SK-N-MC (cell line): ENCODE measurements around the gene EFCAB12.

Experiments used
- DNase-seq: peaks from one replicate; pipeline ENCODE4 v3.0.0-alpha.2; 2011; ENCODE audit warnings: low read depth, low spot score
- H3K27ac ChIP-seq: fragments of 200-600 bp; sonication (generic); 2 replicates; pipeline ENCODE4 v1.5.1; 2016; ENCODE audit warnings: mixed run types
- H3K36me3 ChIP-seq: fragments of 200-600 bp; sonication (generic); 2 replicates; pipeline ENCODE4 v1.6.1; 2017; ENCODE audit warnings: antibody characterized with exemption, low read length, mixed read lengths; ENCODE audit not compliant: insufficient read depth
- H3K4me3 ChIP-seq: fragments of 200-600 bp; sonication (generic); 2 replicates; pipeline ENCODE4 v1.5.1; 2016
- H3K9ac ChIP-seq: fragments of 200-600 bp; sonication (generic); 2 replicates; pipeline ENCODE4 v1.8.0; 2017; ENCODE audit warnings: mixed run types, mixed read lengths; ENCODE audit not compliant: insufficient read length
- H3K9me3 ChIP-seq: fragments of 200-600 bp; sonication (generic); 2 replicates; pipeline ENCODE4 v1.6.1; 2017; ENCODE audit warnings: low read depth, mild to moderate bottlenecking, antibody characterized with exemption, low read length, moderate library complexity, mixed read lengths
- EZH2 ChIP-seq: fragments of 200-600 bp; sonication (generic); IDR thresholded peaks from one replicate; pipeline ENCODE4 v1.6.1; 2017; ENCODE audit warnings: antibody characterized with exemption
- FOXP2 ChIP-seq: optimal IDR thresholded peaks from 2 replicates; pipeline ENCODE3; 2011; ENCODE audit warnings: mild to moderate bottlenecking, moderate library complexity; ENCODE audit not compliant: insufficient read depth; ENCODE audit errors: extremely low read length, control extremely low read depth
- POLR2AphosphoS5 ChIP-seq: IDR thresholded peaks from 2 replicates; pipeline ENCODE4 v1.6.1; 2012; ENCODE audit warnings: mild to moderate bottlenecking, low read depth, low read length, borderline replicate concordance

Gene EFCAB12

DNA sequence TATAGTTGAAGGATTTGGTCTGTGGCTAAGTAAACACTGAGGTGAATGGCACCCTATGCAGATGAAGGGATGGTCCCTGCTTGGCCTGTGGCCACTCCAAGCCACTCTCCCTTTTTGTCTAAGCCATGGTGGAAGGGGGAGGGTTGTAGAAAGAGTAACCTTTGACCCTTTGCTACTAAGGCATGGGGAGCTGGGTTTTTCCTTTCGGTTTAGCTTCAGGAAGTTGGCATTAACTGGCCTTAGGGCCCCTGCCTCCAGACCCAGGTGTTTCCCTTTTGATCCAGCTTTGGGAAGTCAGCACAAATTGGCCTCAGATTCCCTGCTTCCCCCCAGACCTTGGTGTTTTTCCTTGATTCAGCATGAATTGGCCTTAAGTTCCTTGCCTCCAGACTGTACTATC lies 49.5 kb downstream of the EFCAB12 start:
- no peak overlapping the region for H3K4me3 ChIP-seq
- DNase-seq = no peak
- no peaks in the 10 kb centered on the region for H3K9me3 ChIP-seq
- TF ChIP-seq POLR2AphosphoS5 = no peak
- TF ChIP-seq EZH2 = no peak
- no peak for TF ChIP-seq FOXP2
- H3K27ac ChIP-seq = no peak overlapping the region
- H3K9ac ChIP-seq = no peak overlapping the region
- no peaks in the 10 kb centered on the region for H3K36me3 ChIP-seq

DNA sequence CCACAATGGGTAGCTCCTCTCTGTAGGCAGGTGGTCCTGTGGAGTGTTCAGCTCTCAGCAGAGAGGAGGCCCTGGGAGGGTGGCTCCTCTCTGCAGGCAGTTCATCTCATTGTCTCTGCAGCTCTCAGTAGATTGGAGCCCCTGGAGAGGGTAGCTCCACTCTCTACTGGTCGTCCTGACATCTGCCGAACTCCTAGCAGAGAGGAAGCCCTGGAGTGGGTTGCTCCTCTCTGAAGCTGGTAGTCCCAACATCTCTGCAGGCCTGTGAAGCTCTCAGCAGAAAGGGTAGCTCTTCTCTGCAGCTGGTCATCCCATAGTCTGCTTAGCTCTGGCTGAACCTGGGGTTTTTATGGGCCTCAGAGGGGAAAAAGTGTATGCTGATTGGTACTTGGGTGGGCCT lies 50.8 kb downstream of the EFCAB12 start:
- no peak overlapping the region for H3K4me3 ChIP-seq
- H3K9ac ChIP-seq = no peak overlapping the region
- no peaks in the 10 kb centered on the region; the same call in 1 of the 2 replicates for H3K9me3 ChIP-seq
- no peak for DNase-seq
- H3K27ac ChIP-seq = no peak overlapping the region
- H3K36me3 ChIP-seq = no peaks in the 10 kb centered on the region
- no peak for TF ChIP-seq EZH2

DNA sequence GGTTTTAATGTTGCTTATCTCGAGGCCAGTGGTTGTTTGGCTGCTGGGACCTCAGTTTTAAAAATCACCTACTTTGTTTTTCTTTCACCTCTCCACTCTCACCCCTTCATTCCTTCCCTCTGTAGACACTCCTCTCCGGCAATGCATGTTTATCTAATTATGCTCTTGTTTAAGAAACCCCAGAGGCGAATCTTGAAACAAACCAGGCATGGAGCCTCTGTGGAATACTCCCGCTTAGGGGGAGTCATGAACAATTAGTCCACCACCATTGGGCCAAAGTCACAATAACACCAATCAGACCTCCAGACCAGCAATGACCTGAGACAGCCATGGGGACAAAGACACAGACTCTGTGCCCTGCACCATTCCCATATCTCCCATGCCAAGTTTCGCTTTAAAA lies 53.3 kb downstream of the EFCAB12 start:
- no peak for TF ChIP-seq FOXP2
- no peak for TF ChIP-seq EZH2
- no peak for TF ChIP-seq POLR2AphosphoS5
- H3K36me3 ChIP-seq = no peaks in the 10 kb centered on the region
- no peak overlapping the region for H3K27ac ChIP-seq
- H3K4me3 ChIP-seq = no peak overlapping the region
- H3K9me3 ChIP-seq = no peaks in the 10 kb centered on the region; the same call in 1 of the 2 replicates
- no peak for DNase-seq
- H3K9ac ChIP-seq = no peak overlapping the region

DNA sequence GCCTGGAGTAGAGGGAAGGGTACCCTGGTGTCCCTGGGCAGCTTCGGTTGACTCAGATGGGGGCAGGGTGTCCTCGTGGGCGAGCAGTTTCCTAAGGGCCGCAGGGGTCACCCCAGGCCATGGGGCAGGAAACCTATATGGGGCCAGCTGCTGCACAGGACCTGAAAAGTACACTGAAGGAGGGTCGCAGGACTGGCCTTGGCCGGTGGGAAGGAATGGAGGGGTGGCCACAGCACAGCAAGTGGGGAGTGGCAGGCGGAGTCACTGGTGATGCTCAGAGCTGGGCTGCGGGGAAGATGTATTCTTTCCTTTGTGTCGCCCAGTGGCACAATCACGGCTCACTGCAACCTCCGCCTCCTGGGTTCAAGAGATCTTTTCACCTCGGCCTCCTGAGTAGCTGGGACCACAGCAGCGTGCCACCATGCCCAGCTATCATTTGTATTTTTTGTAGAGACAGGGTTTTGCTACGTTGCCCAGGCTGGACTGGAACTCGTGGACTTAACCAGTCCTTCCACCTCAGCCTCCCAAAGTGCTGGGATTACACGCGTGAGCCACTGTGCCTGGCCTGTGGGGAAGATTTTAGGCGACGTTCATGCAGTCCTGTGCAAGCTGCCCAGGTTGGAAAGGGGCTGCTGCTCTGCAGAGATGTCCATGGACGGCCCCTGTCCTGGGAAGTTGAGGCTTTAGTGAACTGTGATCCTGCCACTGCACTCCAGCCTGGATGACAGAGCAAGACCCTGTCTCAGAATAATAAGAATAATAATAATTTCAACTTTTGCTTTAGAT lies 57.2 kb downstream of the EFCAB12 start:
- no peak overlapping the region for H3K4me3 ChIP-seq
- no peak for TF ChIP-seq POLR2AphosphoS5
- no peak for TF ChIP-seq EZH2
- TF ChIP-seq FOXP2 = no peak
- no peak overlapping the region for H3K27ac ChIP-seq
- no peaks in the 10 kb centered on the region for H3K36me3 ChIP-seq
- H3K9me3 ChIP-seq = no peaks in the 10 kb centered on the region; the same call in 1 of the 2 replicates
- no peak overlapping the region for H3K9ac ChIP-seq
- no peak for DNase-seq

DNA sequence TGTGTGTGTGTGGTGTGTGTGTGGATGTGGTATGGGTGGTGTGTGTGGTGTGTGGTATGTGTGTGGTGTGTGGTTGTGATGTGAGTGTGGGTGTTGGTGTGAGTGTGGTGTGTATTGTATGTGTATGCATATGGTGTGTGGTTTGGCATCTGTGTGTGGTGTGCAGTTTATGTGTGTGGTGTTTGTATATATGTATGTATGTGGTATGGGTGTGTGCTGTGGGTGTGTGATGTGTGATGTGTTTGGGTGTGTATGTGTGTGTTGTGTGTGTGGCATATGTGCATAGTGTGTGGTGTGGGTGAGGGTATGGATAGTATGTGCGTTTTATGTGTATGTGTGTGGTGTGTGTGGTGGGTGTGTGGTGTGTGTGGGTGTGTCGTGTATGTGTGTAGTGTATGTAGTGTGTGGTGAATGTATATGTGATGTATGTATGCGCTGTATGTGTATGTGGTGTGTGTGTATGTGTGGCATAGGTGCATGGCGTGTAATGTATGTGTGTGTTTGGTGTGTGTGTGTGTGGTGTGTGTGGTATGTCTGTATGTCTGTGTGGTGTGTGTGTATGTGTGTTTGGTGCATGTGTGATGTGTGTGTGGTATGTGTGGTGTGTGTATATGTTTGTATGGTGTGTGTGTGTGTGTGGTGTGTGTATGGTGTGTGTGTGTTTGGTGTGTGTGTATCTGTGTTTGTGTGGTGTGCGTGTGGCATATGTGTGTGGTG lies 58.0 kb downstream of the EFCAB12 start:
- DNase-seq = no peak
- Histone ChIP-seq H3K27ac (no peak overlapping the region), H3K9ac (no peak overlapping the region), H3K36me3 (no peaks in the 10 kb centered on the region), H3K9me3 (no peaks in the 10 kb centered on the region; the same call in 1 of the 2 replicates), H3K4me3 (no peak overlapping the region)
- TF ChIP-seq FOXP2 = no peak

DNA sequence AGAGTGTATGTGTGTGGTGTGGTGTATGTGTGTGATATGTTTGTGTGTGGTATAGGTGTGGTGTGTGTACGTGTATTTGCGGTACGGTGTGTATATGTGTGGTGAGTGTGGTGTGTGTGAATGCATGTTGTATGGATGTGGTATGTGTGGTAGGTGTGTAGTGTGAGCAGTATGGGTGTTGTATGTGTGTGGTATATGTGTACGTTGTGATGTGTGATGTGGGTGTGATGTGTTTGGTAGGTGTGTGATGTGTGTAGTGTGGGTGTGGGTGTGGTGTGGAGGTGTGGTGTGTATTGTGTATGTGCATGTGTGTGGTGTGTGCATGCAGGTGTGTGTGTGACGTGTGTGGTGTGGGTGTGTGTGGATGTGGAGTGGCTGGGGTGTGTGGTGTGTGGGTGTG lies 58.7 kb downstream of the EFCAB12 start:
- Histone ChIP-seq H3K27ac (no peak overlapping the region), H3K4me3 (no peak overlapping the region), H3K9me3 (no peaks in the 10 kb centered on the region; the same call in 1 of the 2 replicates), H3K9ac (no peak overlapping the region), H3K36me3 (no peaks in the 10 kb centered on the region)
- DNase-seq = no peak
- TF ChIP-seq POLR2AphosphoS5 = no peak
- TF ChIP-seq EZH2 = no peak
- no peak for TF ChIP-seq FOXP2

DNA sequence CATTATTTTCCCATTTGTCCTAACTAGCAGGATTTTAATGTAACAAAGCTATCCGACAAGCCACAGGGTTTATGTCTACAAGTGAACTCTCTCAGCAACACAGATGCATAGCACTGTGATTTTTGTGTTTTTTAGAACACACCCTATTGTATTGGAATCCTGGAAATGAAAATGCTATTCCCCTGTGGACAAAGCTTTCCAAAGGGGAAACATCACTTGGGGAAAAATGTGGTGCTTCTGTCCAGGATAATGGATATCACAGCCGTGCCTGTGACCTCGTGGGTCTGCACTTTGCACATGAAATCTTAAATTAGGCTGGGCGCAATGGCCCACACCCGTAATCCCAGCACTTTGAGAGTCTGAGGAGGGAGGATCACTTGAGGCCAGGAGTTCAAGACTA lies 60.6 kb downstream of the EFCAB12 start:
- H3K9me3 ChIP-seq = no peaks in the 10 kb centered on the region
- H3K36me3 ChIP-seq = no peaks in the 10 kb centered on the region
- DNase-seq = no peak
- no peak overlapping the region for H3K9ac ChIP-seq
- no peak overlapping the region for H3K4me3 ChIP-seq
- H3K27ac ChIP-seq = no peak overlapping the region
- TF ChIP-seq POLR2AphosphoS5 (no peak), EZH2 (no peak), FOXP2 (no peak)

DNA sequence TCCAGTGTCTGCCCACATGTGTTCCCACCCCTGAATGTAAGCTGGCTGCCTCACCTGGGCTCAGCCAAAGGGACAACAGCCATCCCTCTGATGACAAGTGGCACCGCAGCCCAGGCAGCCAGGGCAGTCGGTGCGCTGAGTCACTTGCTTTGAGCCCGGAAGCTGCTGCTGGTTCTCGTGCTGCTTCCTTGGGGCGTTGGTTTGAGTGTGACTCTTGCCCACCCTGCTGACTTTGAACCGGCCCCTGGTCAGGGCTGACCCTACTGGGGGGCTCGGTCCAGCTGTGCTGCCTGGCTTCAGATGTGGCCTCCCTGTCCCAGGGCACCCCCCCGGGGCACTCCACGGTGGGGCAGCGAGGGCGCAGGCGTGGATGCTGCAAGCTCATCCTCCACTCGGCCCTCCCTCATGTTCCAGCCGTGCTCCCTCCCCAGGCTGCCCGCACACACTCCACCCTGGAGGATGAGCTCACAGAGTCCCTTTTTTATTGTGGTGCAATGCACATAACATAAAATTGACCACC lies 62.1 kb downstream of the EFCAB12 start:
- Histone ChIP-seq H3K4me3 (no peak overlapping the region), H3K36me3 (no peaks in the 10 kb centered on the region), H3K9me3 (no peaks in the 10 kb centered on the region), H3K9ac (no peak overlapping the region), H3K27ac (no peak overlapping the region)
- DNase-seq = no peak
- no peak for TF ChIP-seq POLR2AphosphoS5
- no peak for TF ChIP-seq FOXP2
